Dendritic cell treated with granulocyte-macrophage colony-stimulating factor and Interleukin-4, amounts not matched to agents 40 ng/mL and 50 ng/mL, for 4 days (primary cell): Measurements from ENCODE around the gene ST3GAL4.
A peak's percentile ranks its signal among the peaks of the same experiment; 100 is the strongest.
"Not testable (repeated sequence)": the region's sequence is repeated elsewhere in the genome, so short reads cannot be mapped to it uniquely, and the experiment has no call there.

Experiments used
- H3K27ac Mint-ChIP-seq: one replicate; pipeline ENCODE4 v1.8.0; 2022; ENCODE audit warnings: mild to moderate bottlenecking, mixed read lengths
- H3K27me3 Mint-ChIP-seq: one replicate; pipeline ENCODE4 v1.8.0; 2022; ENCODE audit warnings: mild to moderate bottlenecking, mixed read lengths
- H3K36me3 Mint-ChIP-seq: one replicate; pipeline ENCODE4 v1.8.0; 2022; ENCODE audit warnings: low read depth, mixed read lengths
- H3K4me1 Mint-ChIP-seq: one replicate; pipeline ENCODE4 v1.8.0; 2022; ENCODE audit warnings: low read depth, mixed read lengths
- H3K4me3 Mint-ChIP-seq: one replicate; pipeline ENCODE4 v1.8.0; 2022; ENCODE audit warnings: mild to moderate bottlenecking, moderate library complexity, mixed read lengths
- H3K9me3 Mint-ChIP-seq: one replicate; pipeline ENCODE4 v1.8.0; 2022; ENCODE audit warnings: mixed read lengths
- intact Hi-C: fragments of 100-400 bp; cut with micrococcal nuclease; formaldehyde crosslinking; loops from one replicate; pipeline ENCODE4 v1.15.0; 2022

ST3GAL4 gene

GRCh38 chr11:126367806-126368205 is 12.3 kb downstream of the ST3GAL4 start:
- H3K9me3 Mint-ChIP-seq, H3K4me3 Mint-ChIP-seq, H3K27ac Mint-ChIP-seq, H3K27me3 Mint-ChIP-seq, intact Hi-C loops, H3K36me3 Mint-ChIP-seq: not testable (repeated sequence)
- H3K4me1 Mint-ChIP-seq: peaks cover 72% of the 10 kb centered on the region

DNA sequence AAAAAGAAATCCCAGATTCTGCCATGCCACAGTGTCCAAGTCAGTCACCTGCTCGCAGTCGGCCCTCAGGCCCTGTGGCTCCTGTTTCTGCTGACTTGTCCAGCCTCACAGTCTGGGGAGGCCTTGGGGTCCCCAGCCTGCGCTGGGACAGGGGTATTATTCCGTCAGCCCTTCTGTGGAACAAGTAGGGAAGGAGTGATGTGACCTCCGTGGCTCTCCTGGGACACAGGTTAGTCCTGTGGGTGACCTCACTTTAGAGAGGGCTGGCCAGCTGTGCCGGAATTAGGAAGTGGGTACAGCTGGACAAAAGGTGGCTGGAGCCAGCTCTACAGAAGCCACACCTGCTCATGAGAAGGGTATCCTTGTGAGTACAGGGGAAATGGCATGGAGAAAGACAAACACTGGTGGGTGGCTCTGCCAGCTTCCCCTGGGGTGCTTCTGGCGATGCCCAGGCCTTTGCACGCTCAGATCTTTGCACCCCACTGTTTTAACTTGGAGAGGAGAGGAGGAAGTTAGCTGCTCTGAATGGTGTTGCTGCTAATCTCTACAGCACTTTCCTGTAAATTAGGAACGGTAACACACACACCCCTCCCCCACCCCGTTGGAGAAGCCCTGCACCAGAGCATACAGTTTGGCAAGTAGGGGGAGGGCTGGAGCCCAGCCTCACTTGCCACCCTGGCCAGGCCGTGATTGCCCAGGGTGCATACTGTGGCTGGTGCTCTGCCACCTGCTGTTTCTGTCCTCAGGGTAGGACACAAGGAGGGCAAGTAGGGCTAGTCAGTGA is 13.0 kb downstream of the ST3GAL4 start:
- Mint-ChIP-seq H3K27ac (peak overlapping the region; percentile 26), H3K4me1 (peaks cover 72% of the 10 kb centered on the region)
- H3K27me3 Mint-ChIP-seq, H3K36me3 Mint-ChIP-seq, intact Hi-C loops, H3K9me3 Mint-ChIP-seq, H3K4me3 Mint-ChIP-seq: not testable (repeated sequence)

GRCh38 chr11:126370016-126370415 is 14.5 kb downstream of the ST3GAL4 start:
- Mint-ChIP-seq H3K4me3 (no peak overlapping the region), H3K36me3 (peaks cover 9% of the 10 kb centered on the region), H3K27me3 (no peaks in the 10 kb centered on the region), H3K9me3 (no peaks in the 10 kb centered on the region), H3K27ac (no peak overlapping the region), H3K4me1 (peaks cover 67% of the 10 kb centered on the region)
- intact Hi-C loops: no loop called here

DNA sequence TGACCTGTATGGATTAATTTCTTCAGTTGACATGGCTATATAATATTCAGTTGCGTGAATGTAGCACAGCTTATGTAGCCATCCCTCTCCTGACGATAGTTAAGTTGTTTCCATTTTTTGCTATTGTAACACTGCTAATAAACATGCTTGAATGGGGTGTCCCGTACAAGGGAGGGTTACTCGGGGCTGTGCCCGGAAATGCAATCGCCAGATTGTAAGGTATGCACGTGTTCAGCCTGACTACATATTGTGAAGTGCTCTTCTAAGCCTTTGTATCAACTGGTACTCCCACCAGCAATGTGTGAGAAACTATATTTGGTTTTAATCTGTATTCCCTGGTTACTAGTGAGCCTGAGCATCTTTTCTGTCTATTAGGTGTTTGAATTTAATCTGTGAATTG is 16.1 kb downstream of the ST3GAL4 start:
- Mint-ChIP-seq H3K4me1 (peaks cover 64% of the 10 kb centered on the region), H3K4me3 (no peak overlapping the region), H3K36me3 (peaks cover 12% of the 10 kb centered on the region), H3K9me3 (no peaks in the 10 kb centered on the region), H3K27me3 (no peaks in the 10 kb centered on the region), H3K27ac (no peak overlapping the region)
- intact Hi-C loops: no loop called here

- intact Hi-C loops, H3K9me3 Mint-ChIP-seq, H3K27ac Mint-ChIP-seq, H3K27me3 Mint-ChIP-seq, H3K4me3 Mint-ChIP-seq: not testable (repeated sequence)
- Mint-ChIP-seq H3K36me3 (peaks cover 12% of the 10 kb centered on the region), H3K4me1 (peaks cover 47% of the 10 kb centered on the region)
These were observed 18.0 kb downstream of the ST3GAL4 start for GRCh38 chr11:126373389-126374066.

DNA sequence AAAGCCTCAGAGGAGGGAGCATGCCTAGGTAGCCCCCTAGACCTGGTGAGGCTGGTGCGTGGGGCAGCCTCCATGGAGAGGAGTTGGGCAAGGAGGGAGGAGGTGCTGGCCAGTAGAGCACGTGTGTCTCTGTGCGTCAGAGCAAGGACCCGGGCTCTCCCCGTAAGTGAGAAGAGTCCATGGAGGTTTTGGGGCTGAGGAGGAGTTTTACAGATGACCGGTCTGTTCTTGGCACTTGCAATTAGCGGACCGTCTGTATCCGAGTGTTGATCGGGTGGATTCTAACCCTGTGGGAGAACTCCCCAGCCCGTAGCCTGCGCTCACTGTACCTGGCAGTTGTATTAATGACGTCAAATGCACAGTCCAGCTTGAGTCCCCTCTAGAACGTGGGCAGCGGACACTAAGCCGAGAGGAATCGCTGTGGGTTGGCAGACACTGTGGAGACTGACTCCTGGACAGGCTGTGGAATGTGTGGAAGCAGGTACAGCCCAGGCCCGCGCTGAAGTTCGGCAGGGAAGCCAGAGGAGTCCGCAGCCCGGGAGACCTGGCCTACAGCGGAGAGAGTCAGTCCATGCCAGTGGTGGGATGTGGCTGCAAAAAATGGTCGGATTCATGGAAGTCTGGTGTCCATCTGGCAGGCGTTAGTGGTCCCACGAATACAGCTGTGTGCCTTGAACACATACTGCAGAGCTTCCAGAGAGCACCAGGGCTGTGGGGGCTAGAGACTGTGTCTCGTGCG is 19.2 kb downstream of the ST3GAL4 start:
- H3K9me3 Mint-ChIP-seq, H3K27ac Mint-ChIP-seq: not testable (repeated sequence)

DNA sequence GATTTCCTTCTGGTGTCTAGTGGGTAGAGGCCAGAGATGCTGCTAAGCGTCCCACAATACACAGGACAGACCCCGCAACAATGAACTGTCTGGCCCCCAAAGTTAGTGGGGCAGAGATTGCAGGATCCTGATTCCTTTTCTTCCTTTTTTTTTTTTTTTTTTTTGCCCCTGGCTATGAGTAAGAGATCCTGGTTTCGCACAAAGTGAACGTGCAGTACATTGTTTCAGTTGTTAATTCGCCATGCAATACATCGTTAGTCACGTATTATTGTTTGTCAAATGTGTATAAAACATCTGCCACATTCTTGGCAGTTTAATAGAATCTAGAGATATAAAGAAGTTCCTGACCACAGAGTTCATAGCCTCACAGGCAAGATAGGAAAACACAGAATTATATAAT is 20.2 kb downstream of the ST3GAL4 start:
- Mint-ChIP-seq H3K36me3 (peaks cover 12% of the 10 kb centered on the region), H3K27me3 (no peaks in the 10 kb centered on the region), H3K4me3 (no peak overlapping the region), H3K4me1 (peaks cover 28% of the 10 kb centered on the region), H3K9me3 (no peaks in the 10 kb centered on the region), H3K27ac (no peak overlapping the region)
- intact Hi-C loops: no loop called here

More for the DNA sequence above, 19.2 kb downstream of the ST3GAL4 start:
- H3K36me3 Mint-ChIP-seq: peaks cover 12% of the 10 kb centered on the region
- H3K4me3 Mint-ChIP-seq, H3K27me3 Mint-ChIP-seq, intact Hi-C loops: not testable (repeated sequence)
- peaks cover 35% of the 10 kb centered on the region for H3K4me1 Mint-ChIP-seq

- H3K36me3 Mint-ChIP-seq: peaks cover 12% of the 10 kb centered on the region
- H3K9me3 Mint-ChIP-seq: no peaks in the 10 kb centered on the region
- intact Hi-C loops: no loop called here
- no peak overlapping the region for H3K4me3 Mint-ChIP-seq
- H3K4me1 Mint-ChIP-seq: peaks cover 40% of the 10 kb centered on the region
- H3K27me3 Mint-ChIP-seq: no peaks in the 10 kb centered on the region
- H3K27ac Mint-ChIP-seq: no peak overlapping the region
These were observed 23.3 kb downstream of the ST3GAL4 start for GRCh38 chr11:126378763-126379162.

DNA sequence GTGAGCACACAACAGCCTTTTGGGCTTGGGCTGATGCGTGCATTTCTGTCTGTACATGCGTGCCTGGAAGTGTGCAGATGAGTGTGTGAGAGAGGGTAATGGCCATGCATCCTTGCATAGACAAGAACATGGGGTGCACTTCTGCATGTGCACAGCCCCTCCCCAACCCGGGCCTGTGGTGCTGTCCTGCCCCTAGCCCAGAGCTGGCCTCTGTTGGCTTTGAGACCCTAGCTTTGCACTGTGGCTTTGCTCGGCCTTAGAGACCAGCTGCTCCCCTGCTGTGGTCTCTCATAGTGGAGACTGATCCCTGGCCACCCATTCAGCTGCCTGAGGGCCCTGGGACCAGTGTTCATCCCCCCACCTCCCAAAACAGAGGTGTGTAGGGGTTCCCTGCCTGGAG is 25.4 kb downstream of the ST3GAL4 start:
- H3K36me3 Mint-ChIP-seq: no peaks in the 10 kb centered on the region
- no peak overlapping the region for H3K27ac Mint-ChIP-seq
- intact Hi-C loops: no loop called here
- no peaks in the 10 kb centered on the region for H3K27me3 Mint-ChIP-seq
- H3K9me3 Mint-ChIP-seq: no peaks in the 10 kb centered on the region
- H3K4me1 Mint-ChIP-seq: peaks cover 32% of the 10 kb centered on the region
- H3K4me3 Mint-ChIP-seq: peak overlapping the region; percentile 55

DNA sequence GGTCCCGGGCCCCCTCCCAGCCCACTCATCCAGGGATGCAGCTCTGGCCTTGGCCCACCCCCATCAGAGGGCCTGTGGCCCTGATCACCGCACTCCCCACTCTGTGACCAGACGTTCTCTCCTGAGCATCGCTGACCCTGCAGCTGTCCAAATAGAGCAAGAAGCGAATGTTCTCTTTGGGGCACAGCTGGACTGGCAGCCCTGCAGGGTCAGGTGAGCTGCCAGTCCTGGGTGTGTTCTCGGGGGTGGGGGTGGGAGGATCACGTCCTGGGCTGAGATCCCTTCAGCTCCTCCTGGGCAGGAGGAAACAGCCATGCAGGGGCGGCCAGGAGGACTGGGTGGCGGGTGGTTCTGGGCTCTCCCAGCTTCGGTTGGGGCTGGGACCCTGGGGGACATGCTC is 26.5 kb downstream of the ST3GAL4 start:
- intact Hi-C loops, H3K4me3 Mint-ChIP-seq, H3K36me3 Mint-ChIP-seq, H3K27ac Mint-ChIP-seq, H3K9me3 Mint-ChIP-seq, H3K27me3 Mint-ChIP-seq: not testable (repeated sequence)
- peaks cover 42% of the 10 kb centered on the region for H3K4me1 Mint-ChIP-seq

GRCh38 chr11:126382641-126383040 is 27.2 kb downstream of the ST3GAL4 start:
- H3K27me3 Mint-ChIP-seq, H3K4me3 Mint-ChIP-seq, intact Hi-C loops, H3K9me3 Mint-ChIP-seq, H3K36me3 Mint-ChIP-seq: not testable (repeated sequence)
- H3K27ac Mint-ChIP-seq: peak overlapping the region; percentile 60
- peaks cover 49% of the 10 kb centered on the region for H3K4me1 Mint-ChIP-seq

DNA sequence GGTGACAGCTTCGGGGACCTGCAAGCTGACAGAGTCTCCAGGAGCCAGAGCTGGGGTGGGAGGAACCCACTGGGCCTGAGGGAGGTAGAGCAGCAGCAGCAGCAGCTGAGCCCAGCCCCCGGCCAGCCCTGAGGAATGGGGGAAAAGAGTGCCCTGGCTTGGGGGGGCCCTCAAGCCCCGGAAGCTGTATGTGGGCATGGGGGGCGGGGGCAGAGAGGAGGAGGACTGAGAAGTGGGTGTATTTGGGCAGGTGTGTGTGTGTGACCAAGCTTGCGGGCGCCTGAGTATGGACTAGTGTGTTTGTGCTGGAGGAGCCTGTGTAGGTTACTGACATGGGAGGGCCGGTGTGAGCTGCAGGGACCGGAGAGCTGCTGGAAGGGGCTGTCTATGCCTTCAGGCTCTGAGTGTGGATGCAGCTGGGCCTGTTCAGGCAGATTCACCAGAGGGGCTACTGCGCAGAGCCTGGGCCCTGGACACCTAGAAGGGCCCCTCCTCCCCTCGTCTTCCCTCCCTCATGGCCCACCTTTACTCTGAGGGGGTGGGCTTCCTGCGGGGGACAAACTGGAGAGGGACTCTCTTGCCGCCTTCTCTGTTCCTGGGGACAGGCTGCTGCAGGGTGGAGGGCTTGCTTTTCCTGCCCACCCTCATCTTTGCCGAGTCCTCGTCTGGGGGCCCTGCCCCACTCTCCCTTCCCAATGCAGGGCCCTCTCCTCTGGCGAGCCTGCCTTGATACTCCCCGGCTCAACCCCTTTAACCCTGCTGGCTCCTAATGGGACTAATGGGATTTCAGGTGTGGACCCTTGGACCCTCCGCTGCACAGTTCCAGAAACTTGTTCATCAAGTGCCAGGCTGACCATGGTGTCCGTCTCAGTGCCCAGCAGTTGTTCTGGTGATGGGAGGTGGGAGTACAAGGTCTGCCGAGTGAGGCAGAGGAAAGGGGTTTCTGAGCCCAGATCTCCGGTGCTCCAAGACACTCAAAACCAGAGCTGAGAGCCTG is 28.2 kb downstream of the ST3GAL4 start:
- H3K36me3 Mint-ChIP-seq: no peaks in the 10 kb centered on the region

DNA sequence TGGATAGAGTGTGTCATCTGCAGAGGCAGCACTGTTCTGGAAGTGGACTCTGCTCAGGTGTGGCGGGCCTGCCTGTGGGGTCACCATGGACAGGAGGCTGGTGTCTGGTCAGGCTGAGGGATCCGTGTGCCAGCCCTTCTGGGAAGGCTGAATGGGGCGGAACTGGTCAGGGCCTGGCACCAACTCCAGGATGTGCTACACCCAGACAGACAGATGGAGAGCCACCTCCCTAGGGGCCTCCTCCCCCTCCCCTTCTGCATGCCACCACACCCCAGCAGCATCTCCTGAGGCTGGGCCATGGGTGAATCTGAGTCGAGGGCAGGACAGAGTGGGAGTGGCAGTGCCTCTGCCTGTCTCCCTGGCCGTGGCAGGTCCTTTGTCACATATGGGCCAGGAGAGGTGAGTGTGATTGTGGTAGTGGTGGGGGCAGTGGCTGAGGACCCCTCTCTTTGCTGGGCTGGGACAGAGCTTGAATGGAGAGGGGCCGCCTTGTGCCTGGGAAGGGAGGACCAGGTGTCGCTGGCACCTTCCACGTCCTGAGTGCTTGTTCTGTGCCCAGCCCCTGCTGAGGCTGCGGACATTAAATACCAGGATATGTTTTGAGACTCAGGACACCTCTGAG is 29.1 kb downstream of the ST3GAL4 start:
- H3K4me1 Mint-ChIP-seq: peaks cover 53% of the 10 kb centered on the region
- peak overlapping the region; percentile 33 for H3K27ac Mint-ChIP-seq
- H3K27me3 Mint-ChIP-seq: no peaks in the 10 kb centered on the region
- no peak overlapping the region for H3K4me3 Mint-ChIP-seq
- H3K36me3 Mint-ChIP-seq: no peaks in the 10 kb centered on the region
- H3K9me3 Mint-ChIP-seq: no peaks in the 10 kb centered on the region
- intact Hi-C loops: no loop called here

More for the DNA sequence above, 28.2 kb downstream of the ST3GAL4 start:
- Mint-ChIP-seq H3K4me1 (peaks cover 53% of the 10 kb centered on the region), H3K27ac (peak overlapping the region; percentile 60), H3K4me3 (no peak overlapping the region), H3K27me3 (no peaks in the 10 kb centered on the region), H3K9me3 (no peaks in the 10 kb centered on the region)
- intact Hi-C loops: no loop called here
